HG03139 (cell line): ENCODE data around the gene PSMA8.
"Not testable (repeated sequence)": the region's sequence is repeated elsewhere in the genome, so short reads cannot be mapped to it uniquely, and the experiment has no call there.

ENCODE experiments used
- ATAC-seq: cut with Tn5 transposase; IDR thresholded peaks from one replicate; pipeline ENCODE4 v1.9.1; 2021; ENCODE audit not compliant: unreplicated experiment

PSMA8 gene

DNA sequence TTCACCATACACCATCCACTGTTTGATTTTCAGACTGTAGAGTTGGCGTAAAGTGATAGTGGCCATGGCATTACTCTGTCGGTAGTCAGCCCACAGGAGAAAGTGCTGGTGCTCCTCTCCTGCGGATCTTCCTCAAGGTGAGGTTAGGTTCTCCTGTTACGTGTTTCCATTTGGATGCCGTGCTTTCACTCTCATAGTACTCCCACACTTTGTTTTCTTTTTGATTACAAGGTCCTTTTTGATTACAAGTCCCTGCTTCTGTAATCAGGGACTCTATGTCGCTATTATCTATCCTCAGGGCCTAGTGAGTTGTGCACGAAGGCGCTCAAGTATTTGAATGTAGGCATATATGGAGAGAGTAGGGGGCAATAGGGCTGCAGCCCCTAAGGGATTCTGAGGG lies 96.8 kb downstream of the PSMA8 start:
- no peak for ATAC-seq

DNA sequence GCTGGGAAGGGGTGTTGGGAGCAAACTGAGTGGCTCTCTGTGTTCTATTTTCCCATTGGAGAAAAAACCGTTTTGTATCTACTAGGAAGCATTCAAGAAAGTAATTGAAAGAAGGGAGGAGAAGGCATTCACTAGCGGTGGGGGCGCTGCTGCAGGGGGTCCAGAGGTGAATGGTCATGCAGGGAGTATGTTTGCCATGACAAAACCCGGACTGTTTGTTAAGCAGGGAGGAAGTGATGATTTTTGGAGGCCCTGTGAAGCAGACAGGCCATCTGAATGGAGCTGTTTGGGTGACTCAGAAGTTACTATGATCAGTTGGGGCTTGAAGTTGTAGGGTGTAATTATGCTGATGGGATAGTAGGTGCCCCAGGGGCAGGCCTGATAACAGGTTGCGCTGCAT lies 99.5 kb downstream of the PSMA8 start:
- ATAC-seq: no peak

DNA sequence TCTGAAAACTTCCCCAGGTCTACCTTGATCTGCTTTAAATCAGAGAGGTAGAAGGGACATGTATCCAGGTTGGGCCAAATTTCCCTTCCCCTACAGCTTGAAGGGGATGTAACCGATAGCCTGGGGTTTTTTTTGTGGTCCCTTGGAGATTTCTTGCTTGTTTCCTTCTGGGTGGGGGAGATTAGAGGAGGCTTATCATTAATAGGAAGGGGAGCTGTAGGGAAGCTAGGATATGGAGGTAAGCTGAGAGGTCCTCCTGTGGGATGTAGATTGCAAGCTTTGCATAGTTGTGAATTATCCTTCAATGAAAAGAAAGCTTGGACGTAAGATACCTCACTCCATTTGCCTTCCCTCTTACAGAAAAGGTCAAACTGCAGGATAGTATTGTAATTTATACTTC lies 103.7 kb downstream of the PSMA8 start:
- not testable (repeated sequence) for ATAC-seq

DNA sequence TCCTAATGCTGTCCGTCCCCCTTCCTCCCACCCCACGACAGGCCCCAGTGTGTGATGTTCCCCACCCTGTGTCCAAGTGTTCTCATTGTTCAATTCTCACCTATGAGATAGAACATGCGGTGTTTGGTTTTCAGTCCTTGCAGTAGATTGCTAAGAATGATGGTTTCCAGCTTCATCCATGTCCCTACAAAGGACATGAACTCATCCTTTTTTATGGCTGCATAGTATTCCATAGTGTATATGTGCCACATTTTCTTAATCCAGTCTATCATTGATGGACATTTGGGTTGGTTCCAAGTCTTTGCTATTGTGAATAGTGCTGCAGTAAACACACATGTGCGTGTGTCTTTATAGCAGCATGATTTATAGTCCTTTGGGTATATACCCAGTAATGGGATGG lies 105.0 kb downstream of the PSMA8 start:
- not testable (repeated sequence) for ATAC-seq

DNA sequence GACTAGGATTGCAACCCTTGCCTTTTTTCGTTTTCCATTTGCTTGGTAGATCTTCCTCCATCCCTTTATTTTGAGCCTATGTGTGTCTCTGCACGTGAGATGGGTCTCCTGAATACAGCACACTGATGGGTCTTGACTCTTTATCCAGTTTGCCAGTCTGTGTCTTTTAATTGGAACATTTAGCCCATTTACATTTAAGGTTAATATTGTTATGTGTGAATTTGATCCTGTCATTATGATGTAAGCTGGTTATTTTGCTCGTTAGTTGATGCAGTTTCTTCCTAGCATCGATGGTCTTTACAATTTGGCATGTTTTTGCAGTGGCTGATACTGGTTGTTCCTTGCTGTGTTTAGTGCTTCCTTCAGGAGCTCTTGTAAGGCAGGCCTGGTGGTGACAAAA lies 108.7 kb downstream of the PSMA8 start:
- not testable (repeated sequence) for ATAC-seq
